ENCODE measurements around the gene PRPF31. TPM values are rescaled to one million over a fixed set of nuclear protein-coding genes. Genes with fewer than 3 reads are reported as not detected.

PRPF31 gene
- total RNA-seq, 1 experiment from 2014 or later = 62.4 TPM

DNA sequence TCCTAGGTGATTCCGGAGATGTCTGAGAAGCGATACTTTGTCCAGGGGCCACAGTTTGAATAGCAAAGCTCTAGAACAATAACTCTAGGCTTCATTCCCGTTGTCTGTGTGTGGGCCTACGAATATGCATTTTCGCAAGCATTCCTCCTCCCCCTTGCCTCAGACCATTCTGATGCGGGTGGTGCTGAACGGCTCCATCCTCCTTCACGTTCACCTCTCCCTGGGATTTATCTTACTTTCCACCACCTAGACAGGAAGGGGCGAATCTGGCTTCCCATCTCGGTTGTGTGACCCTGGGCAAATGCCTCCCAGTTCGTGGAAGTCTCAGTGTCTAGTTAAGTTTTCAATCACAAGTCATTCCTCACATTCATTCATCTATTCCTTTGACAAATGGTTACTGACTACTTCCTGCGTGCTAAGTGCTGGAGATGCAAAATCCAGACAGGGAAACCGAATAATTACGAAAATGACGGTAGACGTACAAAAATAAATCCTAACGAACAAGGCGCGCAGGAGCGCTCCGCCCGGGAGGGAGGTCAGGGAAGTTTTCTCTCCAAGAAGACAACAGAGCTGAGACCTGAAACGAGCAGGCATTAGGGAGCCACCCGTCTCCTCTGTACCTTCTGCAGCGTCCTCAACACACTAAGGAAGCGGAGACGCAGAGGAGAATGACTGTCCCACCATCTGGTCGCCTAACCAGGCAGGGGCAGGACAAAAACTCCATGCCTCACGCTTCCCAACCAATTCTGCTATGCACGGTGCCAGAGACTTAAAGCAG lies 20.7 kb downstream of the PRPF31 start:
- DNase-seq (ENCODE audit: low read depth, low spot score) = no peak
- in situ Hi-C loops (cut with HindIII; ENCODE audit: low pct_unique_long_range_greater_than_20kb, low sequenced_read_pairs) = no loop called here

GRCh38 chr19:54136864-54137698 lies 21.5 kb downstream of the PRPF31 start:
- in situ Hi-C loops (cut with HindIII; ENCODE audit: low pct_unique_long_range_greater_than_20kb, low sequenced_read_pairs) = no loop called here
- peak; percentile 100 for DNase-seq (ENCODE audit: low read depth, low spot score)

DNA sequence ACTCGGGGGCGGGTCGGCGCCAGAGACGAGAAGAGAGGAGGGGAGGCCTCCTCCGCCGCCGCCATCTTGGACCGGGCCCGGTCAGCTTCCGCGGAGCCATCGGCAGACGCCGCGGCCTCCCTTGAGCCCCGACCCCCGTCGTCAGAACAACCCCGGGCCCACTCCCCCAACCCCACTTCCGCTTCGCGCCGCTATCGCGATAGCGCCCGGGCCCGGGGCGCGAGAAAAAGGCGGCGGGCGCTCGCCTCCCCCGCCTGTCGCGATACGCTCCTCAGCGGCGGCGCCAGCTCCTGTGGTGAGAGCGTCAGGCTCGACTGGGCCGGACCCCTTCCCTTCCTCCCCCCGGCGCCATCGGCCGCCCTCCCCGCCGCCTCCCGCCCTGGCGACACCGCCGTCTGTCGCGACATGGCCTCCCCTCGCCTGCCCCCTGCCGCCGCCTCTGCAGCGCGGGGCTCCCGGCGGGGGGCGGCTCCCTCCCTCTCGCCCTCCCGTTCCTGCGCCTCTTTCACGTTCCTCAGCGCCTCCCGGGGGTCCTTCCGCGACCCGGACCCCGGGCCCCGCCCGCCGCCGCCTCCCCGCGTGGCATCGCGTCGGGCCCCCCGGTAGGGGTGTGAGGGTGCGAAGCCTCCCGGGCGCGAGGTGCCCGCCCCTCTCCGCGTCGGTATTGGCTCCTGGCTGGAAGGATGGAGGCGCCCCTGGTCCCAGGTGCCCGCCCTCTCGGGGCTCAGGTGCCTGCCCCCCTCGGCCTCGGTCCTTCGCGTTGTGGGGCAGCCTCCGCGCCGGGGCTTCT lies 22.3 kb downstream of the PRPF31 start, which contains the start of gene CNOT3:
TSS of gene CNOT3 (plus strand) at position 64 of the 790 bp plus-strand sequence. CDS start 5,217 bp downstream, outside the sequence.
- in situ Hi-C loops (cut with HindIII; ENCODE audit: low pct_unique_long_range_greater_than_20kb, low sequenced_read_pairs) = no loop called here
- no peak for DNase-seq (ENCODE audit: low read depth, low spot score)

GRCh38 chr19:54138489-54139256 lies 23.1 kb downstream of the PRPF31 start:
- no peak for DNase-seq (ENCODE audit: low read depth, low spot score)
- in situ Hi-C loops (cut with HindIII; ENCODE audit: low pct_unique_long_range_greater_than_20kb, low sequenced_read_pairs) = no loop called here

GRCh38 chr19:54141356-54141755 lies 25.8 kb downstream of the PRPF31 start:
- in situ Hi-C loops (cut with HindIII; ENCODE audit: low pct_unique_long_range_greater_than_20kb, low sequenced_read_pairs) = no loop called here
- no peak for DNase-seq (ENCODE audit: low read depth, low spot score)

GRCh38 chr19:54142166-54142780 lies 26.7 kb downstream of the PRPF31 start:
- in situ Hi-C loops (cut with HindIII; ENCODE audit: low pct_unique_long_range_greater_than_20kb, low sequenced_read_pairs) = no loop called here
- no peak for DNase-seq (ENCODE audit: low read depth, low spot score)

DNA sequence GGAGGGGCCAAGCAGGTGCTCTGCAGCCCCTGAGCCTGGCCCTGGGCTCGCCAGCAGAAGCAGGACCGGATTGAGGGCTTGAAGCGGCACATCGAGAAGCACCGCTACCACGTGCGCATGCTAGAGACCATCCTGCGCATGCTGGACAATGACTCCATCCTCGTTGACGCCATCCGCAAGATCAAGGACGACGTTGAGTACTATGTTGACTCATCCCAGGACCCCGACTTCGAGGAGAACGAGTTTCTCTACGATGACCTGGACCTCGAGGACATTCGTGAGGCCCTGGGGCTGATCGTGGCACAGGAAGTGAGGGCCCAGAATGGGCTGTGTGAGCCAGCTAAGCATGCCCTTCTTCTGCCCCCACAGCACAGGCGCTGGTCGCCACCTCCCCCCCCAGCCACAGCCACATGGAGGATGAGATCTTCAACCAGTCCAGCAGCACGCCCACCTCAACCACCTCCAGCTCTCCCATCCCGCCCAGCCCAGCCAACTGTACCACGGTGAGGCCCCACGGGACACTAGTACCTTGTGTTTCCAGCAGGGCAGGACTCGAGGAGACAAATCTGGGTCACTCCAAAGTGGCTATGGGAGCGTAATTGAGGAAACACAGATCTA lies 30.1 kb downstream of the PRPF31 start:
- no peak for DNase-seq (ENCODE audit: low read depth, low spot score)
- in situ Hi-C loops (cut with HindIII; ENCODE audit: low pct_unique_long_range_greater_than_20kb, low sequenced_read_pairs) = no loop called here

GRCh38 chr19:54147676-54148075 lies 32.1 kb downstream of the PRPF31 start:
- DNase-seq (ENCODE audit: low read depth, low spot score) = no peak
- in situ Hi-C loops (cut with HindIII; ENCODE audit: low pct_unique_long_range_greater_than_20kb, low sequenced_read_pairs) = no loop called here

DNA sequence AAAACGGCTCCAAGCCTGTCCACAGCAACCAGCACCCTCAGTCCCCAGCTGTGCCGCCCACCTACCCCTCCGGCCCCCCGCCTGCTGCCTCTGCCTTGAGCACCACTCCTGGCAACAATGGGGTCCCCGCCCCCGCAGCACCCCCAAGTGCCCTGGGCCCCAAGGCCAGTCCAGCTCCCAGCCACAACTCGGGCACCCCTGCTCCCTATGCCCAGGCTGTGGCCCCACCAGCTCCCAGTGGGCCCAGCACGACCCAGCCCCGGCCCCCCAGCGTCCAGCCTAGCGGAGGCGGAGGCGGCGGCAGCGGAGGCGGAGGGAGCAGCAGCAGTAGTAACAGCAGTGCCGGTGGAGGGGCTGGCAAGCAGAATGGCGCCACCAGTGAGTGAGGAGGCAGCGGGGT lies 32.6 kb downstream of the PRPF31 start:
- no peak for DNase-seq (ENCODE audit: low read depth, low spot score)
- in situ Hi-C loops (cut with HindIII; ENCODE audit: low pct_unique_long_range_greater_than_20kb, low sequenced_read_pairs) = no loop called here

- in situ Hi-C loops (cut with HindIII; ENCODE audit: low pct_unique_long_range_greater_than_20kb, low sequenced_read_pairs) = no loop called here
- no peak for DNase-seq (ENCODE audit: low read depth, low spot score)
Measured at GRCh38 chr19:54149021-54149812, 33.7 kb downstream of the PRPF31 start.

- in situ Hi-C loops (cut with HindIII; ENCODE audit: low pct_unique_long_range_greater_than_20kb, low sequenced_read_pairs) = no loop called here
- no peak for DNase-seq (ENCODE audit: low read depth, low spot score)
Measured at GRCh38 chr19:54151362-54152035, 35.9 kb downstream of the PRPF31 start.

DNA sequence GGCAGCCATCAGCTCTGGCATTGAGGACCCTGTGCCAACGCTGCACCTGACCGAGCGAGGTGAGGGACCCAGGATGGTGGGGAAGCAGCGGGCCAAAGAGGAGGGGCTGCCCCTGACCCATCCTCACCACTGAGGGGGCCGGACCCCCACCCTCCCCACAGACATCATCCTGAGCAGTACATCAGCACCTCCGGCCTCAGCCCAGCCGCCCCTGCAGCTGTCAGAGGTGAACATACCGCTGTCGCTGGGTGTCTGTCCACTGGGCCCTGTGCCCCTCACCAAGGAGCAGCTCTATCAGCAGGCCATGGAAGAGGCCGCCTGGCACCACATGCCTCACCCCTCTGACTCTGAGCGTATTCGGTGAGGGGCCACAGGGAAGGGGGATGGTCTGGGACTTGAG lies 36.7 kb downstream of the PRPF31 start:
- in situ Hi-C loops (cut with HindIII; ENCODE audit: low pct_unique_long_range_greater_than_20kb, low sequenced_read_pairs) = no loop called here
- no peak for DNase-seq (ENCODE audit: low read depth, low spot score)

- no peak for DNase-seq (ENCODE audit: low read depth, low spot score)
- in situ Hi-C loops (cut with HindIII; ENCODE audit: low pct_unique_long_range_greater_than_20kb, low sequenced_read_pairs) = no loop called here
Measured at GRCh38 chr19:54152878-54153524, 37.4 kb downstream of the PRPF31 start.

DNA sequence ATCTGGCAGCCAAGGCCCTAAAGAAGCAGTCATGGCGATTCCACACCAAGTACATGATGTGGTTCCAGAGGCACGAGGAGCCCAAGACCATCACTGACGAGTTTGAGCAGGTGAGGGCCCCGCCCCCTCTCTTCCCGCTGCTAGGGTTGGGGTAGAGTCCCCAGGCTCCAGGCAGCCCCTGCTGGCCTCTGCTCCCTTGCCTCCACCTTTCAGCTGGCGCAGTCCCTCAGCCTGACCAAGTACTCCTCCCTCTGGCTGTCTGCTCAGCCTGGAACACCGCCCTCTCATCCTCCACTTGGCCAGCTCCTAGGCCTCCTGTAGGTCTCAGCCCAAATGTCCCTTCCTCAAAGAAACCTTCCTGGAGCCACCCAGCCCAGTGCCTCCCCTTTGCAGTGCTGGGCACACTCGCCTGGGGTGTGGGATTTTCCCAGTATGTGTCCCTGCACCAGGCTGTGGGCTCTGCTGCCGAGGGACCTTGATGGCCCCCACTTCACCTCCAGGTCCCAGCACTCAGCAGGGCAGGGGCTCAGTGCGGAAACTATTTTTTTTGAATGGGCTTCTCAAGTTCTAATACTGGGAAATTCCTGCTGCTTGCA lies 38.3 kb downstream of the PRPF31 start:
- no peak for DNase-seq (ENCODE audit: low read depth, low spot score)
- in situ Hi-C loops (cut with HindIII; ENCODE audit: low pct_unique_long_range_greater_than_20kb, low sequenced_read_pairs) = no loop called here
